Endothelial cell of umbilical vein (primary cell): ENCODE data around the gene HS3ST1. TPM values are rescaled to one million over a fixed set of nuclear protein-coding genes. Genes with fewer than 3 reads are reported as not detected.

Experiments
- BruUV-seq: library from RNA; stranded (reverse); fragments of 400-500 nt; replicated peaks from 2 replicates; lab custom pipeline; 2021; lab: Mats Ljungman, UMichigan
- CTCF ChIA-PET: fragments of 300-600, 350-600 bp; sonication (Branson Sonifier 250); formaldehyde crosslinking; loops from one replicate; lab custom pipeline; 2021; ENCODE audit warnings: antibody characterized with exemption, inconsistent platforms; lab: Charles Lee
- POLR2A ChIA-PET: fragments of 300-600, 350-600 bp; sonication (Branson Sonifier 250); formaldehyde crosslinking; loops from one replicate; lab custom pipeline; 2021; ENCODE audit warnings: antibody characterized with exemption, inconsistent platforms; lab: Charles Lee
- DNase-seq: peaks from one replicate; pipeline ENCODE4 v3.0.0-alpha.2; 2011; ENCODE audit warnings: low read depth, low spot score
- FAIRE-seq: peaks from 2 replicates; lab custom pipeline; 2011; peaks lifted over from hg19 to GRCh38; lab: Jason Lieb, UNC
- H2AFZ ChIP-seq: 2 replicates; pipeline ENCODE4 v1.6.0; 2012; ENCODE audit warnings: low read depth, low read length, control low read depth, inconsistent platforms
- H3K27ac ChIP-seq: 2 replicates; pipeline ENCODE4 v1.5.1; 2011; ENCODE audit warnings: low read depth, mild to moderate bottlenecking, control low read depth, low read length, moderate library complexity; ENCODE audit not compliant: insufficient read depth
- H3K27me3 ChIP-seq, 2 experiments: 2 replicates each; pipeline versions ENCODE4 v1.6.0 to v1.6.1; 2011; ENCODE audit warnings: low read length in 2 of 2, mixed read lengths in 1 of 2; ENCODE audit not compliant: control insufficient read depth in 2 of 2, insufficient read depth in 2 of 2
- H3K36me3 ChIP-seq, 2 experiments: 2 replicates in 1 of 2; 3 replicates in 1 of 2; pipeline ENCODE4 v1.5.1; 2011; ENCODE audit warnings: low read length in 2 of 2, mild to moderate bottlenecking in 1 of 2, moderate library complexity in 1 of 2; ENCODE audit not compliant: control insufficient read depth in 2 of 2, insufficient read depth in 2 of 2; ENCODE audit errors: extremely low read depth in 1 of 2
- H3K4me1 ChIP-seq: 3 replicates; pipeline ENCODE4 v1.5.1; 2011; ENCODE audit warnings: mild to moderate bottlenecking, low read length; ENCODE audit not compliant: control insufficient read depth, insufficient read depth; ENCODE audit errors: extremely low read depth
- H3K4me2 ChIP-seq: 2 replicates; pipeline ENCODE4 v1.6.1; 2011; ENCODE audit warnings: low read length, control low read depth, mixed read lengths; ENCODE audit not compliant: insufficient read depth
- H3K4me3 ChIP-seq, 3 experiments: fragments of 200-600 bp in 1 of 3; sonication (generic), shearing (Covaris generic) in 1 of 3; replicated peaks in 1 of 3; 2 replicates each; pipeline ENCODE4 v1.5.1; 2011 to 2016; ENCODE audit warnings: control low read depth in 3 of 3, low read length in 3 of 3, mild to moderate bottlenecking in 2 of 3, inconsistent platforms in 1 of 3, low read depth in 1 of 3, moderate library complexity in 1 of 3; ENCODE audit not compliant: insufficient read depth in 1 of 3
- H3K79me2 ChIP-seq: 2 replicates; pipeline ENCODE4 v1.6.0; 2012; ENCODE audit warnings: low read length, inconsistent platforms; ENCODE audit not compliant: control insufficient read depth, insufficient read depth
- H3K9ac ChIP-seq: replicated peaks from 2 replicates; pipeline ENCODE3; 2011; ENCODE audit warnings: low read length, control low read depth; ENCODE audit not compliant: insufficient read depth; ENCODE audit errors: extremely low read depth
- H3K9me1 ChIP-seq: replicated peaks from 3 replicates; pipeline ENCODE4 v1.6.0; 2011; ENCODE audit warnings: mild to moderate bottlenecking, low read length; ENCODE audit not compliant: control insufficient read depth, insufficient read depth; ENCODE audit errors: extremely low read depth
- H3K9me3 ChIP-seq: replicated peaks from 2 replicates; pipeline ENCODE4 v1.5.1; 2012; ENCODE audit warnings: low read length, inconsistent platforms; ENCODE audit not compliant: control insufficient read depth, insufficient read depth
- H4K20me1 ChIP-seq: replicated peaks from 2 replicates; pipeline ENCODE3; 2011; ENCODE audit warnings: mild to moderate bottlenecking, low read length; ENCODE audit not compliant: control insufficient read depth, insufficient read depth; ENCODE audit errors: extremely low read depth
- EZH2 ChIP-seq: IDR thresholded peaks from 2 replicates; pipeline ENCODE4 v1.6.1; 2012; ENCODE audit warnings: borderline replicate concordance, low read depth, mild to moderate bottlenecking, moderate library complexity, low read length, inconsistent platforms; ENCODE audit not compliant: severe bottlenecking
- FOS ChIP-seq: IDR thresholded peaks from 2 replicates; pipeline ENCODE4 v1.6.1; 2011; ENCODE audit warnings: mild to moderate bottlenecking, low read length, moderate library complexity, borderline replicate concordance; ENCODE audit not compliant: insufficient read depth
- GATA2 ChIP-seq: IDR thresholded peaks from 2 replicates; pipeline ENCODE4 v1.7.0; 2011; ENCODE audit warnings: low read depth, mild to moderate bottlenecking, moderate library complexity, mixed read lengths, low read length; ENCODE audit not compliant: insufficient read length, insufficient read depth
- JUN ChIP-seq: IDR thresholded peaks from 2 replicates; pipeline ENCODE4 v1.6.1; 2011; ENCODE audit warnings: borderline replicate concordance, low read depth; ENCODE audit not compliant: insufficient read length, insufficient read depth
- MYC ChIP-seq: IDR thresholded peaks from one replicate; pipeline ENCODE4 v1.6.1; 2011; ENCODE audit warnings: mild to moderate bottlenecking, low read depth, low read length
- POLR2A ChIP-seq: IDR thresholded peaks from 2 replicates; pipeline ENCODE4 v1.6.1; 2012; ENCODE audit warnings: low read depth, mild to moderate bottlenecking, control low read depth, low read length
- POLR2AphosphoS5 ChIP-seq: IDR thresholded peaks from 2 replicates; pipeline ENCODE4 v1.6.1; 2012; ENCODE audit warnings: low read depth, mild to moderate bottlenecking, control low read depth, low read length, moderate library complexity; ENCODE audit not compliant: insufficient read depth
- dilution Hi-C: fragments of 300-500 bp; cut with MboI; formaldehyde crosslinking; loops from one replicate; pipeline ENCODE4 v1.15.0; 2019; ENCODE audit warnings: low sequenced_read_pairs; ENCODE audit not compliant: extremely low pct_ligation_motif_present
- intact Hi-C: fragments of 100-400 bp; cut with micrococcal nuclease; formaldehyde crosslinking; loops from one replicate; pipeline ENCODE4 v1.10.0; 2022
- polyA plus RNA-seq, 4 experiments: library from polyadenylated mRNA; depleted of rRNA in 3 of 4; stranded (reverse) in 3 of 4; unstranded in 1 of 4; fragments of >200 nt; gene quantifications; 2 replicates each; pipeline versions ENCODE4 v1.2.1 to v1.2.3, GENCODE V29; 2011 to 2012; ENCODE audit warnings: missing spikeins in 1 of 4
- total RNA-seq: library from RNA; stranded (reverse); gene quantifications from 2 replicates; pipeline ENCODE4 v1.2.3, GENCODE V29; 2021
- TF ChIP-seq, protein P1 (sequence below): IDR thresholded peaks from 2 replicates; pipeline ENCODE4 v1.6.1; 2011; ENCODE audit not compliant: insufficient read depth, insufficient read length
- TF ChIP-seq, protein P2 (sequence below), 2 donors: IDR thresholded peaks; 1 replicate in 1 of 2; 2 replicates in 1 of 2; pipeline ENCODE4 v1.5.1; 2011; ENCODE audit warnings: low read length in 2 of 2, mild to moderate bottlenecking in 2 of 2, moderate library complexity in 2 of 2, control low read depth in 1 of 2, inconsistent platforms in 1 of 2, low read depth in 1 of 2; ENCODE audit not compliant: insufficient read depth in 1 of 2; ENCODE audit errors: extremely low read depth in 1 of 2

The HS3ST1 gene
- total and polyA plus RNA-seq, 2 donors (not counting 3 experiments of a cell fraction or from before 2014, with no cell fraction given): 0.14 to 1.3 TPM

DNA sequence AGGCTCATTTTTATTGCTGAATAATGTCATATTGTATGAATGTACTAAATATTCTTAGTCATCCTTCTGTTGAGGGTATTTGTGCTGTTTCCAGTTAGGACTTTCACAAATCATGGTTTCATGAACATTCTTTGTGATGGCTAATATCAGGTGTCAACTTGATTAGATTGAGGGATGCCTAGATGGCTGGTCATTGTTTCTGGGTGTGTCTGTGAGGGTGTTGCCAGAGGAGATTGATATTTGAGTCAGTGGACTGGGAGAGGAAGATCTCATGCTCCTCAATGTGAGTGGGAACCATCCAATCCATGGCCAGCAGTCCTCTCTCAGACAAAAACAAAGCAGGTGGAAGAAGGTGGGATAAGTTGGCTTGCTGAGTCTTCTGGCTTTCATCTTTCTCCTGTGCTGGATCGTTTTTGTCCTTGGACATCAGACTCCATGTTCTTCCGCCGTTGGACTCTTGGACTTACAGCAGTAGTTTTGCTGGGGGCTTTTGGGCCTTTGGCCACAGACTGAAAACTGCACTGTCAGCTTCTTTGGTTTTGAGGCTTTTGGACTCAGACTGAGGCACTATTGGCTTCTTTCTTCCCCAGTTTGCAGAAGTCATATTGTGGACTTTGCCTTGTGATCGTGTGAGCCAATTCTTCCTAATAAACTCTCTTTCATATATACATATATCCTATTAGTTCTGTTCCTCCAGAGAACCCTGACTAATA lies 11.9 kb upstream of the HS3ST1 start:
- Histone ChIP-seq H3K9me3 (no peaks in the 10 kb centered on the region), H4K20me1 (no peaks in the 10 kb centered on the region), H3K27ac (no peak overlapping the region), H2AFZ (no peak overlapping the region), H3K79me2 (no peaks in the 10 kb centered on the region), H3K4me2 (no peak overlapping the region), H3K27me3 (no peaks in the 10 kb centered on the region), H3K4me3 (no peak overlapping the region), H3K9me1 (no peaks in the 10 kb centered on the region), H3K9ac (no peak overlapping the region), H3K4me1 (no peaks in the 10 kb centered on the region), H3K36me3 (no peaks in the 10 kb centered on the region)
- no peak for TF ChIP-seq JUN
- no peak for TF ChIP-seq MYC
- TF ChIP-seq GATA2: no peak
- TF ChIP-seq POLR2AphosphoS5: no peak
- TF ChIP-seq, protein P1, sequence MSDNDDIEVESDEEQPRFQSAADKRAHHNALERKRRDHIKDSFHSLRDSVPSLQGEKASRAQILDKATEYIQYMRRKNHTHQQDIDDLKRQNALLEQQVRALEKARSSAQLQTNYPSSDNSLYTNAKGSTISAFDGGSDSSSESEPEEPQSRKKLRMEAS: no peak
- no peak for TF ChIP-seq POLR2A
- TF ChIP-seq, protein P2, sequence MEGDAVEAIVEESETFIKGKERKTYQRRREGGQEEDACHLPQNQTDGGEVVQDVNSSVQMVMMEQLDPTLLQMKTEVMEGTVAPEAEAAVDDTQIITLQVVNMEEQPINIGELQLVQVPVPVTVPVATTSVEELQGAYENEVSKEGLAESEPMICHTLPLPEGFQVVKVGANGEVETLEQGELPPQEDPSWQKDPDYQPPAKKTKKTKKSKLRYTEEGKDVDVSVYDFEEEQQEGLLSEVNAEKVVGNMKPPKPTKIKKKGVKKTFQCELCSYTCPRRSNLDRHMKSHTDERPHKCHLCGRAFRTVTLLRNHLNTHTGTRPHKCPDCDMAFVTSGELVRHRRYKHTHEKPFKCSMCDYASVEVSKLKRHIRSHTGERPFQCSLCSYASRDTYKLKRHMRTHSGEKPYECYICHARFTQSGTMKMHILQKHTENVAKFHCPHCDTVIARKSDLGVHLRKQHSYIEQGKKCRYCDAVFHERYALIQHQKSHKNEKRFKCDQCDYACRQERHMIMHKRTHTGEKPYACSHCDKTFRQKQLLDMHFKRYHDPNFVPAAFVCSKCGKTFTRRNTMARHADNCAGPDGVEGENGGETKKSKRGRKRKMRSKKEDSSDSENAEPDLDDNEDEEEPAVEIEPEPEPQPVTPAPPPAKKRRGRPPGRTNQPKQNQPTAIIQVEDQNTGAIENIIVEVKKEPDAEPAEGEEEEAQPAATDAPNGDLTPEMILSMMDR (IDR thresholded peaks at IDR 0.05; ENCODE audit: extremely low read depth in 1 of 2, insufficient read depth in 1 of 2, low read depth in 1 of 2, low read length in 2 of 2): no peak
- TF ChIP-seq EZH2: no peak
- TF ChIP-seq FOS: no peak
- dilution Hi-C loops (no loop called here), intact Hi-C loops (no loop called here)
- ChIA-PET POLR2A (no interaction called here), CTCF (no interaction called here)
- DNase-seq (no peak), FAIRE-seq (no peak)
- no TSS peak for BruUV-seq
